GM12891 (cell line): ENCODE results near the gene UBASH3A.

Source experiments
- PAX5 ChIP-seq: IDR thresholded peaks from 2 replicates; pipeline ENCODE4 v1.6.1; 2011; ENCODE audit warnings: low read length, moderate library complexity, mild to moderate bottlenecking; ENCODE audit not compliant: insufficient read depth, severe bottlenecking
- POLR2A ChIP-seq: IDR thresholded peaks from 2 replicates; pipeline ENCODE4 v1.6.1; 2011; ENCODE audit warnings: low read depth, low read length, control low read depth
- POLR2AphosphoS5 ChIP-seq: IDR thresholded peaks from 2 replicates; pipeline ENCODE4 v1.6.1; 2011; ENCODE audit warnings: low read depth, low read length, control low read depth
- POU2F2 ChIP-seq: IDR thresholded peaks from 2 replicates; pipeline ENCODE4 v1.6.1; 2011; ENCODE audit warnings: low read depth, mild to moderate bottlenecking, control low read depth, low read length, moderate library complexity
- SPI1 ChIP-seq: IDR thresholded peaks from 2 replicates; pipeline ENCODE4 v1.6.1; 2011; ENCODE audit warnings: low read depth, low read length, control low read depth
- TAF1 ChIP-seq: IDR thresholded peaks from 2 replicates; pipeline ENCODE4 v1.6.1; 2011; ENCODE audit warnings: low read depth, low read length, control low read depth

- TF ChIP-seq POLR2A (no peak), POU2F2 (no peak), POLR2AphosphoS5 (no peak), SPI1 (no peak), TAF1 (no peak), PAX5 (no peak)
Observed at GRCh38 chr21:42421018-42421793, 17.5 kb downstream of the UBASH3A start.
